GM19023 (cell line): Measurements from ENCODE around the gene RNF224.

Source experiments
- ATAC-seq: cut with Tn5 transposase; IDR thresholded peaks from one replicate; pipeline ENCODE4 v1.9.1; 2021; ENCODE audit warnings: mild to moderate bottlenecking, moderate library complexity; ENCODE audit not compliant: unreplicated experiment

The RNF224 gene

DNA sequence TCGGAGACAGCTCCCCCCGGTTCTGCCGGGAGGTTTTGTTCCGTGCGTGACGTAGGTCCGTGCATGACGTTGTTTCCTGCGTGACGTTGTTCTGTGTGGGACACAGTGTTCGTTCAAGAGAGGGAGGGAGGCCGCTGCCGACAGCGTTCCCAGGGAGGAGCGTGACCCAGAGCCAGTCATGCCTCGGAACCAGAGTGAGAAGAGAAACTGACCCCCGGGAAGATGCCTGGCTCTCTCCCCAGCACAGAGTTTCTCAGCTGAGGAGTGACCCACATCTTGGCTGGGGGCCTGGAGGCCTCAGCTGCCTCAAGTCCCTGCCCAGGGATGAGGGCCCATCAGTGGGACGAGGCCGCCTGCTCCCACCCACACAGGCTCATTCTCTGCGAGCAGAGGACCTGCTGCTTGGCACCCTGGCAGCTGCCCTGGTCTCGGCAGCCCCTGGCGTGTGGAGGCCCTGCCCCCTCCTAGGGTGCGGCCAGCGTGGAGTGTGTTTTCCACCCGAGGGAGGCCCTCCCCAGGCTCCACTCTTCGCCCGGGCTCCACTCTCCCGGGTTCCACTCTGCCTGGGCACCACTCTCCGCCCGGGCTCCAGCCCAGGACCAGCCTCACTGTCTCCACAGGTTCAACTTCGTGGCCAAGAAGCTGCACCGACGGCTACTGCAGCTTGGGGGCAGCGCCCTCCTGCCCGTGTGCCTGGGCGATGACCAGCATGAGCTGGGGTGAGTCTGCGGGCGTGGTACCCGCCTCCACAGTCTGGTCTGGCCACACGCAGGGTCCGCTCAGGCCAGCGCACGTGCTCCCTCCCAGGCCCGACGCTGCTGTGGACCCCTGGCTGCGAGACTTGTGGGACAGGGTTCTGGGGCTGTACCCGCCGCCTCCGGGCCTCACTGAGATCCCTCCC lies 13.9 kb upstream of the RNF224 start:
- ATAC-seq, result no peak

DNA sequence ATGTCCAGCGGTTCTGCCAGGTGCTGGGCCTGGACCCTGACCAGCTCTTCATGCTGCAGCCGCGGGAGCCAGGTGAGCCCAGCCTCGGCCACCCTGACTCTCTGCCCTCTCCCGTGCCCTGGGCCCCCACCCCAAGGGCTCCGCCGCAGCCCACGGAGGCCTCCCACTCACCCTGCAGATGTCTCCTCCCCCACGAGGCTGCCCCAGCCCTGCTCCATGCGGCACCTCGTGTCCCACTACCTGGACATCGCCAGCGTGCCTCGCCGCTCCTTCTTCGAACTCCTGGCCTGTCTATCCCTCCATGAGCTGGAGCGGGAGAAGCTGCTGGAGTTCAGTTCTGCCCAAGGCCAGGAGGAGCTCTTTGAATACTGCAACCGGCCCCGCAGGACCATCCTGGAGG lies 12.7 kb upstream of the RNF224 start:
- no peak for ATAC-seq

DNA sequence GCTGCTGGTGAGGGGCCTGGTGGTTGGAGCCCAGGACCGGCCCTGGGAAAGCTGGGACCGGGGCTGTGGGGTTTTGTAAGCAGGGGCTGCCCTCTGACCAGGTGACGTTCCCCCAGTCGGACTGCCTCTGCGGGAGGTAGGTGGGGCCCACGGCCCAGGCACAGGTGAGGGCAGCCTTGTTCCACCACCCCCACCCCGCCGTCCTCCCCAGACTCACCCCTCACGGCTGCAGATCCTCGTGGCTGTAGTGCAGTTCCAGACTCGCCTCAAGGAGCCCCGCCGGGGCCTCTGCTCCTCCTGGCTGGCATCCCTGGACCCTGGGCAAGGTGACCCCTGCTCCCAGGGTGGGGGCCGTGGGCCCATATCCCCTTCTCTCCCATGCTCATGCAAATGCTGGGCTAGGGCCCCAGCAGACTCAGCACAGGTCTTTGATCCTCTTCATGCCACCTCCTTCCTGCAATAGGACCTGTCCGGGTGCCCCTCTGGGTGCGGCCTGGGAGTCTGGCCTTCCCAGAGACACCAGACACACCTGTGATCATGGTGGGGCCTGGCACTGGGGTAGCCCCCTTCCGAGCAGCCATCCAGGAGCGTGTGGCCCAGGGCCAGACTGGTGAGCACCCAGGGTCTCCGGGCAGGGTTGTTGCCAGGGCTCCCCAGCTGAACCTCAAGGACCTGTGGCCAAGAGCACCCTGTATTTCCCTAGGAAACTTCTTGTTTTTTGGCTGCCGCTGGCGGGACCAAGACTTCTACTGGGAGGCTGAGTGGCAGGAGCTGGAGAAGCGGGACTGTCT lies 11.9 kb upstream of the RNF224 start:
- no peak for ATAC-seq

DNA sequence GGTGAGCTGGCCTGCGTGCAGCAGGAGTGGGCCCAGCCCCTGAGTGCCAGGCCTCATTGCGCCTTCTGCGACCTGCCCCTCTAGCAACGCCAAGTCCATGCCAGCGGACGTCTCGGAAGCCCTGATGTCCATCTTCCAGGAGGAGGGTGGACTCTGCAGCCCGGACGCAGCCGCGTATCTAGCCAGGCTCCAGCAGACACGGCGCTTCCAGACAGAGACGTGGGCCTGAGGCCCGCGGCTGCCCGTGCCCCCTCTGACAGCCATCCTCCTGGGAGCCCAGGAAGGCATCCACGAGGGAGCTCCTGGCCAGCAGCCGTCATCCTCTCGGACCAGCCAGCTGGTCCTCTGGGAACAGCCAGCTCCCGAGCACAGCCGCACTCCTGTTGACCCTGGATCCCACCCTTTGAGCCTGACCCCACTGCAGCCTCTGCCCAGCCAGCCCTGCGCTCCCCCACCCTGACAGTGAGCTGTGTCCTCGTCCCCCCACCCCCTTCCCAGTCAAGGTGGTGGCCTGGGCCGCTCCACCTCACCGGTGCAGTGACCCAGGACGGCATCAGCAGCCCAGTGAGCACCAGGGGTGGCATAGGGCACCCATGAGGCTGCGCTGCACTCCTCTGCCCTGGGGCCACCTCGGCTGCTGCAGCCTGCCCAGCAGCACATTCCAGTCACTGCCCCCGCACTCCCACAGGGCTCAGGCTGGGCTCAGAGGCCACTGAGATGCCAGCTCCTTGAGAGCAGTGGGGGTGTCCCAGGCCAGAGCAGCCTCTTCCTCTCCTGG lies 10.9 kb upstream of the RNF224 start:
- ATAC-seq, result no peak

DNA sequence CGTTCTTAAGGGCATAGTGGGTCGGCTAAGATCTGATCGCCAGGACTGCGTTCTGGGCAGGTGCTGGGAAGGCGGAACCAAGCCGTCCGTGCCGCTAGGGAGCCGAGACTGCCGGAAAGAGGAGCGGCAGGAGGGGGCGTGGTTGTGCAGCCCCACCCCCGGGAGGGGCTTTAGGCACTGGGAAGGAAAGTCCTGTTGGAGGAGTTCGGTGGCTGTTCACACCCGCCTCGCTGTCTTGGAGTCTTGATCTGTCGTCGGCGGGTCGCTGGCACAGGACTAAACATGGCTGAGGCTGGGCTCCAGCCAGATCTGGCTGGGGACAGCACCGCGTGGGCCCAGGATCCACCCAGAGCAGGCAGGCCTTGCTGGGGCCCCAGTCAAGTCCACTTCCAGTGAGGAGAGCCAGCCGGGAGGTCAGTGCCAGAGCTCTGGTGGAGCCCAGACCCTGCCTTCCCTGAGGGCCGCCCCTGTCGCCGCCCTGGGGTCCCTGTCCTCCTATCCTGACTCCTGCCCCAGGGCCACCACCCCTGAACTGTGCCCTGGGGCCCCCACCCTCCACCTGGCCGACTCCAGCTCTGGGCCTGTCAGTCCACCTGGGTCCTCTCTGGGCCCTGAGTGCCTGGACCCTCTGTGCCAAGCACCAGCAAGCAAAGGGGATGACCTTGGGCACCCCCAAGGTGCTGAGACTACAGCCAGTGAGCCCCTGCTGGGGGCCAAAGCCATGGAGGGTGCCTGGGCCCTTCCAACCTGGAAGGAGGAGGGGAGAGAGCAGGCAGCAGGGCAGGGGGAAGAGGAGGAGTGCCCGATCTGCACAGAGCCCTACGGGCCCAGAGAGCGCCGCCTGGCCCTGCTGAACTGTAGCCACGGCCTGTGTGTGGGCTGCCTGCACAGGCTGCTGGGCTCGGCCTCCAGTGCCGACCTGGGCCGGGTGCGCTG lies 9.8 kb upstream of the RNF224 start:
- no peak for ATAC-seq

DNA sequence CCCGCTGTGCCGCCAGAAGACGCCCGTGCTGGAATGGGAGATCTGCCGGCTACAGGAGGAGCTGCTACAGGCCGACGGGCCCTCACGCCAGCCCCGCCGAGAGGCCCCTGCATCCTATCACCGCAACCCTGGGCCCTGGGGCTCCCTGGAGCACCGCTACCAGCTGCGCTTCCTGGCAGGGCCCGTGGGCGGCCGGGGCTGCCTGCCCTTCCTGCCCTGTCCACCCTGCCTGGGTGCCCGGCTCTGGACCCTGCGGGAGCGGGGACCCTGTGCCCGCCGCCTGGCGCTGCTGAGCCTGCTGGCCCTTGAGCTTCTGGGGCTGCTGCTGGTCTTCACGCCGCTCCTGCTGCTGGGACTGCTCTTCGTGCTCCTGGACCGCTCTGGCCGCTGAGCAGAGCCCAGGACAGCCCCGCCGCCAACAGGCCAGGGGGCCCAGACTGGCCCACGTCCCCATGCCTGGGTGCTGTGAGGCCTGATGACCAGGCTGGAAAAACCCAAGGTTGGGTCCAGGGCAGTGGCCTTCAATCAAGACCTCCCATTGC lies 9.0 kb upstream of the RNF224 start:
- ATAC-seq, result no peak

DNA sequence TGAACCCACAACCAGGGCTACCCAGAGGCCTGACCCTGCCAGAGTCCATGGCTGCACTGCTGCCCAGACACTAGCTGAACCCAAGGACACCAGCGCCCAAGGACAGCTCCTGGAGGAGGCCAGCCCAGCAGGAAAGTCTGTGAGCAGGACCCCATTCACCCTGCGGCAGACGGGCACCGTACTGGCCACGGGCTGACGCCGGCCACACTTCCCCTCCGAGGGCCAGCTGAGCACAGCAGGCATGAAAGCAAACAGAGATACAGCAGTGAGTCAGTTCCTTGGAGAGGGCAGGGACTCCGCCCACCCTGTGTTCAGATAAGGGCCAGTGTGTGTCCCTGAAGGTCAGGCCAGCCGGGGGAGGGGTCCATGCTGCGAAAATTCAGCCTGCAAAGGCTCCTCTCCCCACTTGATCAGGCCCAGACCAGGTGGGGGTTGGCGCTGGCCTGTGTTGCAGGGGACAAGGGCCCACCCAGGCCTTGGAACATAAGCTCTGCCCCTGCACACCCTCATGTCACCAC lies 8.5 kb upstream of the RNF224 start:
- ATAC-seq, result no peak

DNA sequence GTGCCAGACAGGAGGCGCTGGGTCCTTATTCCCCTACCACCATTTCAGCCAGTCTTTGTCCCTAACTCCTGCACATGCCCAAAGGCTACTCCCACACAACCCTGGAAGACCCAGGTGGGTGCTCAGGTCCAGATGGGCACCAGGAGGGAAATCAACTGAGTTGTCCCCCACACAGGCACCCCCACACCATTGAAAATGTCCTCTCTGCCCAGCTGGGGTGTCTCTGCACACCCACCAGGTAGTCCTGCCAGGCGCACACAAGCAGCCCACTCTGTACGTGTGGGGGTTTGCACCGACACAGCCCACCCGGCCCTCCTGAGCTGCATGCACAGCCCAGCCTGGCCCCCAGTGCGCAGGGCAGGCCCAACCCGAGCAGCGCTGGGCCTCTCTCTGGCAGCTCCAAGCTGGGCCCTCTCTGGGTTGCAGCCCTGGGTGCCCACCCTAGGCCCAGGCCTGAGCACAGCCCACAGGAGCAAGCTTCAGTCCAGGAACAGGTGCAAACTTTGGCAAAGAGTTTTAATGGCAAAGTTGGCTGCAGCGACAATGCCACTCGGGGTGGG lies 7.5 kb upstream of the RNF224 start:
- ATAC-seq, result no peak

DNA sequence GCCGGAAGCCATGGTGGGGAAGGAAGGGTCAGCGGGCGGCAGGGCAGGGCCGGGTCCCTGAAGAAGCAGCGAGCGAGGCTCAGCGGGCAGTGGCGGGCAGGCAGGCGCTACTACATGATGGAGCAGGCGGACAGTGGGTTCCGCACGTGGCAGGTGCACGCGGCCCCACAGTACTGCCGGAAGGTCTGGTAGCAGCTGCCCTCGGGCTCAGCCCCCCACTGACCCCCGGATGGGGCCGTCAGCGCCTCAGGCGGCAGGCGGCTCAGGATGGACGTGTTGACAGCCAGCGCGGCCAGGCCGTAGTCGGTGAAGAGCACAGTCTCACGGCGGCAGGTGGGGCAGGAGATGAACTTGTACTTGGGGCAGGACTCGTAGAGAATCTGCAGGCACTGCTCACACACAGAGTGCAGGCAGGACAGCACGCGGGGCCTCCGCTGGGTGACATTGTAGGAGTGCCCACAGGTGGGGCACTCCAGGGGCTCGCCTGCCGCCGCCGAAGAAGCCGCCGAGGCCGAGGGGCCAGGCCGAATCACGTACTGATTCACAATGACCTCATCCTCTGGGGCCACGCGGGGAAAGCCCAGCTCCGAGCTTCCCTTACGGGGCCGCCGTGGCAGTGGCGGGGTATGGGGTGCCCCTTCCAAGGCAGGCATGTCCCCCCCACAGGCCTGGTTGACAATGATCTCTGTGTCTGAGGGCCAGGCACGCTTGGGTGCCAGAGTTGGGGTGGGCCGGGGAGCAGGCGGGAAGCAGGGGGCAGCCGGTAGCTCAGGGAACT lies 6.8 kb upstream of the RNF224 start:
- ATAC-seq, result no peak

DNA sequence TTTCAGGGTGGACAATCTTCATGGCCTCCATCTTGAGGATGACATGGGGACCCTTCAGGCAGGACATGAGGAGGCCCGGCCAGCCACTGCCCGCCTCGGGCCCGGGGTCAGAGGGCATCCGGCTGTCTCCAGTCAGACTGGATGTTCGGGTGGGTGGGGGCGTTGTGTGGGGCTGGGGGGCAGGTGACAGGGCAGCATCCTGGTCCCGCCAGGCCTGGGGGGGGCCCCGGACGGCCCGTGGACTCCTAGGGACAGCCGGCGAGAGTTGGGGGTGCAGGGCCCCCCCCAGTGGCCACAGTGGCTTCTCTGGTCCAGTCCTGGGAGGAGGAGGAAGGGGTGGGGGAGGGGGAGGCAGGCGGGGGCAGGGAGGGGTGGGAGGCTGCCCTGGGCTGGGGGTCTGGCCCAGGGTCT lies 6.2 kb upstream of the RNF224 start:
- no peak for ATAC-seq

DNA sequence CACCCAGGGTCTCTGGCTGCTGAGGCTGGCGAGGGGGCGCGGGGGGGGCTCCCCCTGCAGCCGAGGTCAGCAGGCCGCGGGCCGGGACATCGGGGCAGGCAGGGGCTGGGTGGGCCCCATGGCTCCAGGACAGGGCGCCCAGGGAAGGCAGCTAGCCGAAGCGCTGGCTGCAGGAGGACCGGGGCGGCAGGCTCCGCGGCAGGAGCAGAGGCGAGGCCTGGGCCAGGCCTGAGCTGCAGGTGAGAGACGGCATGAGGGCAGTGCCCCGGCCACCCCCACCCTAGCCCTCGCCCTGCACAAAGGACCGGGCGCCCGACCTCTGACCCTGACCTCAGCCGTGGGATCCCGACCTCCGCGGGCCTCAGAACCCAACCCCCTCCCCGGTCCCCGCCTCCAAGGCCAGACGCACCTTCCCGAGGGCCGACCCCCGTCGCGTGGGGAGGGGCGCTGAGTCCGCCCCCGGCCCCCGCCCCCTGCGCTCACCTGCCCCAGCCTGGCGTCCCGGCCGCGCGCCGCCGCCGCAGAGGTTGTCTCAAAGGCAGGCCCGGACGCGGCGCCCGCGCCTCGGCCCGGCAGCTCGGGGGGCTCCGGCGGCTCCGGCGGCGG lies 5.7 kb upstream of the RNF224 start:
- ATAC-seq, result no peak

DNA sequence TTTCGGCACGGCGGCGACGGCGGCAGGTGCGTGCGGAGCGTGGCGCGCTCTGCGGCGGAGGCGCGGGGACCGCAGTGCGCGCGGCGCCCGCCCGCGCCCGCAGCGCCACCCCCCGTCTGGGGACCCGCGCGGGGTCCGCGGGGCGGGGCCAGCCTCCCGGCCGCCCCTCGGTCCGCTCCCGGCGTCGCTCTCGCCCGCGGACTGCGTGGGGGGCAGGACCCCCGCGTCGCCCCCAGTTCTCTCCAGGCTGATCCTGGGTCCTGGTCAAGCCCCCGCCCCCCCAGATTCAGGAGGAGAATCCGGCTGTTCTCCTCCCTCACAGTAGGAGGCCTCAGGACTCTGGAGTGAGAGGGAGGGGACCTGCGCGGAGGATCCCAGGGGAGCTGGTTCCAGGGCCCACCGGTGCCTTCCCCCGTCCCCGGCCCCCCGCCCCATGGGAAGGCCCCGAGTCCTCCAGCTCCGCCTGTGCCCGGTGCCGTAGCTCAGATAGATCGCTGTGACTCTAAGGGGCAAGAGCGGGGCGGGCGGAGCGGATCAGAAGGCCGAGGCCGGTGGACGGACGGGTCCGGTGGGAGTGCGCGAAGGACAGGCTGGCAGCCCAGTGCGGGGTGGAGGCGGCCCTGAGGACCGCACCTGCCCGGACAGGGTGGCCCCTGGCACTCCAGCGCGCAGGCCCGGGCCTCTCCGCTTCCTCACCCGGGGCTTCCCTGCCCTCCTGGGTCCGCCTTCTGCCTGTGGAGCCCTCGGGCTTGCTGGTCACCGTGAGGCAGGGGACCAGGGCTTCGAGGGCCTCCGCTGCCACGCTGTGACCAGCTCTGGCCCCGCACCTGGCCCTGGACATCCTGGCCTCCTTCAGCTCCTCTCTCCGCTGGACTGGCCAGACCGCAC lies 4.9 kb upstream of the RNF224 start, which contains the start of gene RNF208:
RNF208 (minus strand) TSS at position 51 of the 888 bp plus-strand sequence. CDS start 1,028 bp downstream, outside the sequence.
- peak; percentile 2 for ATAC-seq

DNA sequence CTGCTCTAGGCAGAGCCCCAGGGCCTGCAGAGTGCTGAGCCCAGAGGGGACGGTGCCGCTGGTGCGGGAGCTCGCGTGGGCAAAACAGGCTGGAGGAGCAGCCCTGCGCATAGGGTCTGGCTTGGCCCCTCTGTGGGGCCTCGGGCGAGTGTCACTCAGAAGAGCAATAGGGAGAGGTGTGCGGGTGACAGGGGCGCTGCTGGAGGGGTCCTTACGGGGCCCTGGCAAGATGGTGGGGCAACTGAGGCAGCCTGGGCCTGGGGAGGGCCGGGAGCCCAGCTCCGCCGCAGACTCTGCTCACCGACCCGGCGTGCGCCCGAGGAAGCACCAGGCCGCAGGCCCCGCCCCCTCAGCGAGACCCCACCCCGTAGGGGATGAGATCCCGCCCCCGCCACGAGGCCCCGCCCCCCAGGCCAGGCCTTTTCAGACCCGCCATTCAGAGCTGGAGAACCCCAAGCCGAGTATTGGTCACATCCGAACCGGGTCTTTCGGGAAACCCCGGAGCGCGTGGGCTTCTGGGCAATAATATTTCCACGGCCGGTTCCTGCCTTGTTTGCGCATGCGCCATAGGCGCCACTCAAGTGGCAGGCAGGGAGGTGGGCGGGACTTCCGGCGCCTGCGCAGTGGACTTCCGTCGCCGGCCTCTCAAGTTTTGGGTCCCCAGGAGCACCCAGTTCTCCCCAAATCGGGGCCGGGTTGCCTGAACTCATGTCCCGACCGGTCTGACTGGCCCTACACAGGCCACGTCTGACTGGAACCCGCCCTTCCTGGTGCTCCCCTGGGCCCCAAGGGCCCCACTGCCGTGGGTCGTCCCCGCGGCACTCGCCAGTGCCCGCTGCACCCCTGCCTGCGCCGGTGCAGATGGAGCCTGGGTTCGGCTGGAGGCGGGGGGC lies 4.0 kb upstream of the RNF224 start:
- ATAC-seq, result peak; percentile 71

DNA sequence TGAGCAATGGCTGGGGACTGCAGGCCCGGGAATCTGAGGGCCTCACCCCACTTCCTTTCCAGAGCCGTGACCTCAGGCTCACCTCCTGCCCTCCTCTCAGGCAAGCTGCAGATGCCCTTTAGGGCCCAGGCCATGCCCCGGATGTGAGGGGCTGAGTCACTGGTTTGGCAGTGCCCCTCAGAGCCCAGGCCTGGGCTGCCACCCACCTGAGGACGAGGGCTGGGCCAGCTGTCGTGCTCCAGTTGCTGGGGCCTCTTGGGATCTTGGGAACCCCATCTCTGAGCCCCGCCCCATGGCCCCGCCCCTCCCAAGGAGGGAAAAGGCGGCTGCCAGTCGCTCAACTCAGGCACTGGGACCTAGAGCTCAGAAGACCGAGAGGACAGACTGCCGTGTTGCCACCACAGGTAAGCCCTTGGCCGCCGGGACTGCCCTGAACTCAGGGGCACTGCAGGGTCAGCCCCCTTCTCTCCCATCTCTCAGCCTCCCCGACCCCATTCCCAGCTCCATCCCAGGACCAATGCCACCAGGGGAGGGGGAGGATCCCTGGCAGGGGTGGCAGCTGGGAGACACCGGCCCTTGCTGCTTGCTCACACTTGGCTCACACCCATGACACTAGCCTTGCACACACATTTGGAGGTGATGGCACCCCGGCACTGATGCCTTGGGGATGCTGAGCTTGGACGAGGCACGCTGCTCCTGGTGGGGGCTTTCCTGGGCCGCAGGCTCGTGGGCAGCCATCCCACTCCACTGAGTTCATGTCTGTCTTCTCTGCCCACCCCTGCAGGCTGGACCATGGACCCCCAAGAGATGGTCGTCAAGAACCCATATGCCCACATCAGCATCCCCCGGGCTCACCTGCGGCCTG lies 2.2 kb upstream of the RNF224 start, which contains the start of gene CYSRT1:
CYSRT1 (plus strand) TSS at position 345 of the 865 bp plus-strand sequence; CDS start at position 793, 448 bp downstream.
- ATAC-seq, result no peak
